ENCODE data around the gene OLFML3. TPM values are rescaled to one million over a fixed set of nuclear protein-coding genes. Genes with fewer than 3 reads are reported as not detected.
A peak's percentile ranks its signal among the peaks of the same experiment; 100 is the strongest.
"Not testable (repeated sequence)": the region's sequence is repeated elsewhere in the genome, so short reads cannot be mapped to it uniquely, and the experiment has no call there.

Gene OLFML3
- total RNA-seq, 1 donor from 2014 or later: 37.0 TPM

- Mint-ChIP-seq H3K27ac (ENCODE audit: unreplicated experiment) (no peak overlapping the region), H3K36me3 (ENCODE audit: unreplicated experiment) (peaks cover 28% of the 10 kb centered on the region), H3K9me3 (ENCODE audit: unreplicated experiment) (peaks cover 8% of the 10 kb centered on the region), H3K4me3 (ENCODE audit: unreplicated experiment) (no peak overlapping the region), H3K27me3 (ENCODE audit: unreplicated experiment) (no peaks in the 10 kb centered on the region), H3K4me1 (ENCODE audit: unreplicated experiment) (peaks cover 17% of the 10 kb centered on the region)
- no peak for TF ChIP-seq CTCF (IDR thresholded peaks at IDR 0.05)
- no peak for DNase-seq (ENCODE audit: extremely low spot score, unreplicated experiment)
Measured at GRCh38 chr1:113945329-113945728, 33.9 kb upstream of the OLFML3 start.

DNA sequence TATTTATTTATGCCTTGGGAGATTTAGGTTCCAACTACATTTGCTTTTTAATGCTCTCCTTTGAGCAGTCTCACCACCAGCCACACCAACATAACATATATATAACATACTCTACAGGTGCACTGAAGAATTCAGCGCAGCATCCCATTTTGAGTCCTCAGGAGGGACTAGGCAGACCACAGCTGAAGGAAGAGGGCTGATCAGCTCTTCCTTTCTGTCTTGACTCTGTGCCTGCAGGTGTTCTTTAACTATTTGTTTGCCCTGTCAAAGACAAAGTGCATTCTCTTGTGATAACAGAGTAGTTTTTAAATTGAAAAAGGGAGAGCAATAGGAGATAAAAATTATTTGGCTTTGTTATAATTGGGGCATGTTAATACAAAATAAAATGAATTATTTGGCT is 33.2 kb upstream of the OLFML3 start:
- H3K36me3 Mint-ChIP-seq (ENCODE audit: unreplicated experiment): peaks cover 21% of the 10 kb centered on the region
- no peak for TF ChIP-seq CTCF (IDR thresholded peaks at IDR 0.05)
- no peaks in the 10 kb centered on the region for H3K27me3 Mint-ChIP-seq (ENCODE audit: unreplicated experiment)
- peaks cover 17% of the 10 kb centered on the region for H3K4me1 Mint-ChIP-seq (ENCODE audit: unreplicated experiment)
- H3K9me3 Mint-ChIP-seq (ENCODE audit: unreplicated experiment): peaks cover 8% of the 10 kb centered on the region
- no peak for DNase-seq (ENCODE audit: extremely low spot score, unreplicated experiment)
- H3K4me3 Mint-ChIP-seq (ENCODE audit: unreplicated experiment): no peak overlapping the region
- H3K27ac Mint-ChIP-seq (ENCODE audit: unreplicated experiment): no peak overlapping the region

DNA sequence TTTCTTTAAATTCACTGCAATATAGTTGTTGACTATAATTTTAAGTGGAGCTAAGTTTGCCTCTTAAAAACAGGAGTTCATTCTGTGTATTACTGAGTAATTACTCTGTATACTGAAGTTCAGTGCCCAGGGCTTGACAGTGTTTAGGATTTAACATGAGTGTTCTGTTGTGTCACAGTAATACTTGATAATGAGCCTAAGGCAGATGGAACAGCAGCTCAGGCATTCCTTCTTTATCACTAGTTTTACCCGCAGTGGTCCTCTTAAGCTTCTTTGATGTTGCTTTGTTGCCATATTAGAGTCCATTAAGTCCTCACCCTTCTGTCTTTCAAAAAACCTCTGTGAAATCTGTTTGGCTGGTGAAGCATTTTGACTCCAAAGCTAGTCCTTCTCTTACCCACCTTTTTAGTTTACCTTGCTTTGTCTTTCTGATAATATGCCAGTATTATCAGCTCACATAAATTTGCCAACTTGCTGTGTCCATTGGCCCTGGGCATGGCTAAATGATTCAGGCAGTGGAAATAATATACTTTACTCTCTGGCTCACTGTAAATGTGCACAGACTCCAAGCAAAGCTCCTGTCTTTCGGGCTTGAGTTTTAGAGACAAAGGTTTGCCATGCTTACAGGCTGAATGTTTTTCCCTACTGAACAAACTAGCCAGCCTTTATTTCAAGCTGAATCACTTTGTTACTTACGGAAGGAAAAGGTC is 32.4 kb upstream of the OLFML3 start:
- Mint-ChIP-seq H3K27me3 (ENCODE audit: unreplicated experiment) (no peaks in the 10 kb centered on the region), H3K27ac (ENCODE audit: unreplicated experiment) (no peak overlapping the region), H3K36me3 (ENCODE audit: unreplicated experiment) (peaks cover 21% of the 10 kb centered on the region), H3K9me3 (ENCODE audit: unreplicated experiment) (peaks cover 8% of the 10 kb centered on the region), H3K4me3 (ENCODE audit: unreplicated experiment) (no peak overlapping the region), H3K4me1 (ENCODE audit: unreplicated experiment) (peaks cover 17% of the 10 kb centered on the region)
- no peak for TF ChIP-seq CTCF (IDR thresholded peaks at IDR 0.05)
- DNase-seq (ENCODE audit: extremely low spot score, unreplicated experiment): no peak

- DNase-seq (ENCODE audit: extremely low spot score, unreplicated experiment): no peak
- Mint-ChIP-seq H3K9me3 (ENCODE audit: unreplicated experiment) (peaks cover 8% of the 10 kb centered on the region), H3K27ac (ENCODE audit: unreplicated experiment) (peak overlapping the region; percentile 28), H3K4me1 (ENCODE audit: unreplicated experiment) (peaks cover 17% of the 10 kb centered on the region), H3K4me3 (ENCODE audit: unreplicated experiment) (no peak overlapping the region), H3K36me3 (ENCODE audit: unreplicated experiment) (peaks cover 17% of the 10 kb centered on the region), H3K27me3 (ENCODE audit: unreplicated experiment) (no peaks in the 10 kb centered on the region)
- TF ChIP-seq CTCF (IDR thresholded peaks at IDR 0.05): no peak
Measured at GRCh38 chr1:113947388-113948107, 31.7 kb upstream of the OLFML3 start.

GRCh38 chr1:113948151-113948550 is 31.1 kb upstream of the OLFML3 start:
- peak overlapping the region; percentile 57 for H3K27ac Mint-ChIP-seq (ENCODE audit: unreplicated experiment)
- not testable (repeated sequence) for H3K9me3 Mint-ChIP-seq (ENCODE audit: unreplicated experiment); H3K4me3 Mint-ChIP-seq (ENCODE audit: unreplicated experiment); H3K27me3 Mint-ChIP-seq (ENCODE audit: unreplicated experiment); DNase-seq (ENCODE audit: extremely low spot score, unreplicated experiment)
- H3K36me3 Mint-ChIP-seq (ENCODE audit: unreplicated experiment): peaks cover 16% of the 10 kb centered on the region
- peaks cover 17% of the 10 kb centered on the region for H3K4me1 Mint-ChIP-seq (ENCODE audit: unreplicated experiment)
